IPS-18a (cell line): ENCODE measurements around the gene PDE4C.

ENCODE experiments used
- H3K27ac ChIP-seq: one replicate; pipeline ENCODE4 v1.5.1; 2013; ENCODE audit warnings: low read length
- H3K27me3 ChIP-seq: one replicate; pipeline ENCODE4 v1.6.1; 2013; ENCODE audit warnings: mild to moderate bottlenecking, low read length; ENCODE audit not compliant: control insufficient read depth, insufficient read depth
- H3K36me3 ChIP-seq: one replicate; pipeline ENCODE4 v1.6.1; 2013; ENCODE audit warnings: low read depth, low read length; ENCODE audit not compliant: control insufficient read depth
- H3K4me1 ChIP-seq: one replicate; pipeline ENCODE4 v1.6.1; 2013; ENCODE audit warnings: low read depth, low read length; ENCODE audit not compliant: control insufficient read depth
- H3K4me3 ChIP-seq: one replicate; pipeline ENCODE4 v1.5.1; 2013; ENCODE audit warnings: low read length
- H3K9ac ChIP-seq: one replicate; pipeline ENCODE4 v1.6.1; 2013; ENCODE audit warnings: mild to moderate bottlenecking, low read length, moderate library complexity
- H3K9me3 ChIP-seq: one replicate; pipeline ENCODE4 v1.6.1; 2013; ENCODE audit warnings: low read depth, low read length; ENCODE audit not compliant: control insufficient read depth

The PDE4C gene

DNA sequence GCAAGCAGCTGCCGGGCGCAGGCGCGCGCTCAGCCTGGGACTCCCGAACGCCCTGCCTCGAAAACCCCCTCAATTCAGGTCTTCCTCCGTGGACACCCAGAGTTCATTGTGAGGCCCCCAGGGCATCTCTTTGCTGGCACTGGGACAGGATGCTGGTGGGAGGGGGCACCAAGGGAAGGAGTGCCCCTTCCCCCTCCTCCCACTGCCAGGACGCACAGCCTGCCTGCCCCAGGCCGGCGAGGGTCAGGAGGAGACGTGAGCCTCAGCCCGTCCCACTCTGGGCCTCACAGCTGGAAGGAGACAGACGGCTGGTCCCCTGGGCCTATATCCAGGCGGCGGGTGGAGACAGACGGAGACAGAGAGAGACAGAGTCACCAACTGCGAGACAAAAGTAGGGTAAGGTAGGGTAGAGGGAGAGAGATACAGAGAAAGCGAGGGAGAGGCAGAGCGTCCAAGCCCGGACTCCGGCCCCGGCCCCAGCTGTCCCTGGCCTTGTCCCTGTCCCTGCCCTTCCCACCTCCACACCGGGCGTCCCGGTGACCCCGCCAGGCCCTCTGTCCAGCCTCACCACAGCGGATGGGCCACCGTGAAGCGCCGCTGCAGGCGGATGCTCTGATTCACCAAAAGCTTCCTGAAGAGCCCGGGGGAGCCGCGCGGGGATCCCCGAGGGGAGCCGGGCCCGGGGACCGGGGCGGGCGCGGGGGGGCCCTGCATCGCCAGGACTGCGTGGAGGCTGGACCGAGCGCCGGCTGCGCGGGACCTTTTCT is at the start of gene PDE4C:
TSS of gene PDE4C (minus strand) at position 737 of the 767 bp plus-strand sequence. CDS start at position 714, 23 bp downstream.
- no peak within 1 kb of the TSS for H3K9ac ChIP-seq
- H3K4me1 ChIP-seq = peaks cover 6% of the 10 kb centered on the region
- no peaks in the 10 kb centered on the region for H3K36me3 ChIP-seq
- no peak within 1 kb of the TSS for H3K27ac ChIP-seq
- peaks cover 29% of the 10 kb centered on the region for H3K27me3 ChIP-seq
- no peaks in the 10 kb centered on the region for H3K9me3 ChIP-seq
- H3K4me3 ChIP-seq = peak within 1 kb of the TSS; percentile 83

DNA sequence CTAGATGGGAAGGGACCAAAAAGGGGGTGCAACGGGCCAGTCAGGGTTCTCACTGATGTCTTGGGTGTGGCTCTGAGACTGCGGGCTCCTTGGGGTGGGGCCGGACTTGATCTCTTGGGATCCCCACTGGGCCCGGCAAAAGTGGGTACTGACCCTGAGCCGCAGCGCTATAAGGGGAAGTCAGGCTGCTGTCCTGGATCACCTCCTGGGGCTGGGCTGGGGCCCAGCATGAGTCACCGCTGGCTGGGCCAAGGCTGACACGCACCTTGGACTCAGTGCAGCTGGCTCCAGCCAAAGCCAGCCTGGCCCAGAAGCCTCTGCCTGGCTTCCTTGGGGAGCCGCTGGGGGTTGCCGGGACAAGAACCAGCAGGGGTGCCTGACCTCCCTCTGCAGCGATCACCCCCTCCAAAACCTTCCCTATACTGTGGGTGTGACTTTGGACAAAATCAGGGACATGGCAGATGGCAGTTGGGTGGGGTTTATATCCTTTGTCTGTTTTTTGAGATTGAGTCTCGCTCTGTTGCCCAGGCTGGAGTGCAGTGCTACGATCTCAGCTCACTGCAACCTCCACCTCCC is 48.6 kb upstream of the PDE4C start:
- H3K4me3 ChIP-seq = no peak overlapping the region
- no peak overlapping the region for H3K27ac ChIP-seq
- no peaks in the 10 kb centered on the region for H3K9me3 ChIP-seq
- H3K36me3 ChIP-seq = no peaks in the 10 kb centered on the region
- peaks cover 9% of the 10 kb centered on the region for H3K4me1 ChIP-seq
- no peaks in the 10 kb centered on the region for H3K27me3 ChIP-seq
- no peak overlapping the region for H3K9ac ChIP-seq

DNA sequence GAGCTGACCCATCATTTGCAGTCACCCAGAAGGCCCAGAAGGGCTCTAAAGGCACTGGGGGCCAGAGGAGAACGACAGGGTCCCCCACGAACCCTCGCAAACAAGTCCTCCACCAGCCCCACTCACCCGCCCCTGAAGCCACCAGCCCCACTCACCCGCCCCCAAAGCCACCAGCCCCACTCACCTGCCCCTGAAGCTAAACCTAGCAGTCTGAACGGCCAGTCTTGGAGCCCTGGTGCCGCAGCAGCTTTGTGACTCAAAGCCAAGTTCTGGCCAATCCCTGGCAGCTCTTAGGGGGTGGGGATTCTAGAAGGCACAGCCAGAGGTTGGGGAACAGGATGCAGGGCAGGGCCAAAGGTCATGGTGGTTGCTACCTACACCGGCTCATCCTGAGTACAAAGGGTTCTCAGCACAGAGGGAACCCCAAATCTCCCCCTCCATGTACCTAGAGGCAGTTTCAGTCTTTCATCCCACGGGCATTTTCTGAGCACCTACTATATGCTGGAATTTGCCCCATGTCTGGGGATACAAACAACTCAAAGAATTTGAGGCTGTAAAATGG is 48.1 kb upstream of the PDE4C start, which contains the start of gene IQCN:
TSS of gene IQCN (minus strand) at position 234 of the 562 bp plus-strand sequence. CDS start 4,974 bp downstream, outside the sequence.
- H3K27me3 ChIP-seq = no peaks in the 10 kb centered on the region
- H3K27ac ChIP-seq = no peak within 1 kb of the TSS
- peaks cover 9% of the 10 kb centered on the region for H3K4me1 ChIP-seq
- no peaks in the 10 kb centered on the region for H3K9me3 ChIP-seq
- H3K9ac ChIP-seq = no peak within 1 kb of the TSS
- H3K36me3 ChIP-seq = no peaks in the 10 kb centered on the region
- H3K4me3 ChIP-seq = no peak within 1 kb of the TSS

DNA sequence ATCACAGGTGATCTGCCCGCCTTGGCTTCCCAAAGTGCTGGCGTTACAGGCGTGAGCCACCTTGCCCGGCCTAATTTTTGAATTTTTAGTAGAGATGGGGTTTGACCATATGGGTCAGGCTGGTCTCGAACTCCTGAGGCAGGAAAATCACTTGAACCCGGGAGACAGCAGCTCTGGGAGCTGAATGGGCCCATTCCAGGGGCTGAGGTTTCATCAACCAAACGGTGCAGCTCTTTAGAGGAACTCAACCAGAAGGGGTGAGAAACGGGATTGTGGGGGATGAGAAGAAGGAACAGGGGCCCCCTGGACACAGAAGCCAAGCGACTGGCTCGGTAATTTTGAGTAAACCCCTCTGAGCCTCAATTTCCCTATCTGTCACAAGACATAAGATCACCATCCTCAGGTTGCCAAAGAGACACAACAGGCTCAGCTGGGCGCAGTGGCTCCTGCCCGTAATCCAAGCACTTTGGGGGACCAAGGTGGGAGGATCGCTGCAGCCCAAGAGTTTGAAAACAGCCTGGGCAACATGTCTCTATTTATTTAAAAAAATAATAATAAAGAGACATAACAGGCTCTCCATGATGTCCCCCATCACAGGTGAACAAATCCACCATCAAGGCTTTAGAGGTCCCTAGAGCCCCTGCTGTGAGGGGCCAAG is 47.5 kb upstream of the PDE4C start:
- Histone ChIP-seq H3K4me3 (no peak overlapping the region), H3K9ac (no peak overlapping the region), H3K36me3 (no peaks in the 10 kb centered on the region), H3K27me3 (no peaks in the 10 kb centered on the region), H3K27ac (no peak overlapping the region), H3K9me3 (no peaks in the 10 kb centered on the region), H3K4me1 (peaks cover 4% of the 10 kb centered on the region)

DNA sequence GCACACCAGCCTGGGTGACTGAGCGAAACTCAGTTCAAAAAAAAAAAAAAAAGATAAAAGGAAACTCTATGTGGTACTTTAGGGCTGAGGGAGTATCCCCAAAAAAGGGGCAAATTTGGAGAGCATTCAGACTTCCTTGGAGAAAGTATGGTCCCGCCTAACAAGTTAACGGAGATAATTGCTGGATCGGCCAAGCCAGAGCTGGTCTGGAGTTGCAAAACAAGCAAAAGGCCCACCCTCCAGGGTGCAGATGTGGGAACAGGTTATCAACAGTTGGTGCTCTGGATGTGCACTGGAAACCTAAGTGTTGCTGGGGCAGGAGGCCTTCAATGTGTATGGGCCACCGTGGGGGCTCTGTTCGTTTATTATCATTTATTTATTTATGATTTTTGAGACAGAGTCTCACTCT is 45.2 kb upstream of the PDE4C start:
- H3K36me3 ChIP-seq = no peaks in the 10 kb centered on the region
- H3K27ac ChIP-seq = no peak overlapping the region
- no peaks in the 10 kb centered on the region for H3K9me3 ChIP-seq
- no peak overlapping the region for H3K4me3 ChIP-seq
- H3K4me1 ChIP-seq = peaks cover 4% of the 10 kb centered on the region
- H3K9ac ChIP-seq = no peak overlapping the region
- H3K27me3 ChIP-seq = no peaks in the 10 kb centered on the region

DNA sequence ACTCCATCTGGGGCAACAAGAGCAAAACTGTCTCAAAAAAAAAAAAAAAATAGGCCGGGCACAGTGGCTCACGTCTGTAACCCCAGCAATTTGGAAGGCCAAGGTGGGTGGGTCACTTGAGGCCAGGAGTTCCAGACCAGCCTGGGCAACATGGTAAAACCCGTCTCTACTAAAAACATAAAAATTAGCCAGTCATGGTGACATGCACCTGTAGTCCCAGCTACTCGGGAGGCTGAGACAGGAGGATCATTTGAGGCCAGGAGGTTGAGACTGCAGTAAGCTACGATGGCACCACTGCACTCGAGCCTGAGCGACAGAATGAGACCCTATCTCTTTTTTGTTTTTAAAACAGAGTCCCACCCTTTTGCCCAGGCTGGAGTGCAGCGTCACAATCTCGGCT is 44.1 kb upstream of the PDE4C start:
- Histone ChIP-seq H3K4me3 (no peak overlapping the region), H3K9me3 (no peaks in the 10 kb centered on the region), H3K4me1 (peaks cover 4% of the 10 kb centered on the region), H3K9ac (no peak overlapping the region), H3K36me3 (no peaks in the 10 kb centered on the region), H3K27me3 (no peaks in the 10 kb centered on the region), H3K27ac (no peak overlapping the region)

DNA sequence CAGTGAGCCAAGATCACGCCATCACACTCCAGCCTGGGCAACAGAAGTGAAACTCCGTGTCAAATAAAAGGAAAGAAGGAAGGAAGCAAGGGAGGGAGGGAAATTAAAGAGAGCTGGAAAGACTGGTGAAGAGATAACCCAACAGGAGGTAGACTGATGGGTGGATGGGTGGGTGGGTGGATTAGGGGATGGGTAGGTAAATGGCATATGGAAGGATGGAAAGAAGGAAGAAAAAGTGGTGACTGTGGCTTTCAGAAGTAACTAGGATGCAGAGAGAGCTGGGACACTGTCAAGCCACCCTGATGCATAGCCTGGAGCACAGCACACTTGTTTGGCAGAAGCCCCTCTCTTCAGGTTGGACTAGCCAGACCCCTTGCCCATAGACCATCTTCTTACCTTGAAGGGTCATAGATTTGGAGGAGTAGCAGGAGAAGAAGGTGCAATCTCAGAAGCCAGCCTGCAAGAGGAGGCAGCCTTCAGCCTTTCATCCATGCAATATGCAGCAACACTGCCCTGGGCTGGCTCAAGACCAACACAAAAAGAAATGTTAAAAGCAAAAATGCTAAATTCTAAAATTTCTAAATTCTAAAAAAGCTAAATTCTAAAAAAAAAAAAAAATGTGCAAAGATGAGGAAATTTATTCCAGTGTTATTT is 43.0 kb upstream of the PDE4C start:
- Histone ChIP-seq H3K4me1 (no peaks in the 10 kb centered on the region), H3K27me3 (no peaks in the 10 kb centered on the region), H3K9me3 (no peaks in the 10 kb centered on the region), H3K27ac (no peak overlapping the region), H3K36me3 (no peaks in the 10 kb centered on the region), H3K9ac (no peak overlapping the region), H3K4me3 (no peak overlapping the region)

DNA sequence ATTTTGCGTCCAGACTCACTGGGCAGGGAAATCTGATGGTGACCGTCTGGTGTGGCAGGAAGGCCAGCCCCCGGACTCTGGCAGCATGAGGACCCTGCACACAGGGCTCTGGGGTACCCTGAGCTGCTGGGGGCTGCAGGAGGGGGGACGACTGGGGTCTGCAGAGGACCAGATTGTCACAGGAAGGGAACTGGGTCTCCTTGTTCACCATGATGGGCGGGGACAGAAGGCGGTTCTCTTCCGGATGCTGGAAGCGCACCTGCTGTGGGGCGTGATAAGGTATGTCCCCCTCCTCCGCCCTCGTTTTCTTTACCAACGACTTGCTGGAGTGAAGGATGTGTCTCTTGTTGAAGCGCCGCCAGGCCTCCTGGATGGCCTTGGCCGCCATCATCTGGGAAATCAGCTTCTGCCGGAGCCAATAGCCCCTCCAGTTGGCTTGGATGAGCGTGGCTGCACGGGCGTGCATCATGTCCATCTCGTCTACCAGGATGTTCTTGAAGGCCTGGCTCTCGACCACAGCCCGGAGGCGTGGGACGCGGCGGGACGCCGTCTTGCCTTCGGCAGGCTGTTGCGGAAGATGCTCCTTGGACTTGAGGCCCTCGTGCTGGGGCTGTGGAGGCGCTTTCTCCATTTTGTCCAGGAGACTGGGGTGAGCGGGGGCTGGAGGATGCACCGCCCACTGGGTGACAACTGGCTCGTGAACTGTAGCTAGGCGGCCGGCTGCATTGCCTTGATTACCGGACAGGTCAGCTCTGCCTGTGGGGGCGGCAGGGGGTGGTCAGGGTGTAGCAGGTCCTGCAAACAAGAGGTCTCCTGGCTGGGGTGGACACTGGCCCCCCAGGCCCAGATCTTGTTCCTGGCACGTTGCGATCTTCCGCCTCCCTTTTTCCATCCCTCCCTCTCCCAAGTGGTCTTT is 40.8 kb upstream of the PDE4C start:
- no peak overlapping the region for H3K9ac ChIP-seq
- H3K36me3 ChIP-seq = no peaks in the 10 kb centered on the region
- H3K9me3 ChIP-seq = no peaks in the 10 kb centered on the region
- H3K27ac ChIP-seq = no peak overlapping the region
- no peaks in the 10 kb centered on the region for H3K27me3 ChIP-seq
- no peaks in the 10 kb centered on the region for H3K4me1 ChIP-seq
- H3K4me3 ChIP-seq = no peak overlapping the region

DNA sequence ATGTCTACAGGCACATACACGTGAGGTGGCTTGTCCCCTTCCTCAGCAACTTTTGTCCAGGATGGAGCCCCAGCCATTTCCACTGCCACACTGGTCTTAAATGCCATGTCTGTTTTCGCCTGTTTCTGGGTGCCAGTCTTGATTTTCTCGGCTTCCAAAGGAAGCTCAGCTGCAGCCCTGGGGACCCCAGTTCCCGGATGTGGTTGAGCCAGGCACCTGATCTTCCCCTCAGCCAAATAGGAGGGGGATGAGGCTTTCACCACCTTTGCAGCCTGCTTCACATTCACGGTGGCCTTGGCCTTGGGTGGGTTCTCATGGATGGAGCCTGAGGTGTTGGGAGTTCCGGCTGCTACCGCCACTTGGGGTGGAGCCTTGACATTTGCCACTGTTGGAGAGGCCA is 39.3 kb upstream of the PDE4C start:
- no peaks in the 10 kb centered on the region for H3K36me3 ChIP-seq
- no peak overlapping the region for H3K9ac ChIP-seq
- H3K9me3 ChIP-seq = no peaks in the 10 kb centered on the region
- no peak overlapping the region for H3K27ac ChIP-seq
- H3K4me3 ChIP-seq = no peak overlapping the region
- no peaks in the 10 kb centered on the region for H3K27me3 ChIP-seq
- no peaks in the 10 kb centered on the region for H3K4me1 ChIP-seq

DNA sequence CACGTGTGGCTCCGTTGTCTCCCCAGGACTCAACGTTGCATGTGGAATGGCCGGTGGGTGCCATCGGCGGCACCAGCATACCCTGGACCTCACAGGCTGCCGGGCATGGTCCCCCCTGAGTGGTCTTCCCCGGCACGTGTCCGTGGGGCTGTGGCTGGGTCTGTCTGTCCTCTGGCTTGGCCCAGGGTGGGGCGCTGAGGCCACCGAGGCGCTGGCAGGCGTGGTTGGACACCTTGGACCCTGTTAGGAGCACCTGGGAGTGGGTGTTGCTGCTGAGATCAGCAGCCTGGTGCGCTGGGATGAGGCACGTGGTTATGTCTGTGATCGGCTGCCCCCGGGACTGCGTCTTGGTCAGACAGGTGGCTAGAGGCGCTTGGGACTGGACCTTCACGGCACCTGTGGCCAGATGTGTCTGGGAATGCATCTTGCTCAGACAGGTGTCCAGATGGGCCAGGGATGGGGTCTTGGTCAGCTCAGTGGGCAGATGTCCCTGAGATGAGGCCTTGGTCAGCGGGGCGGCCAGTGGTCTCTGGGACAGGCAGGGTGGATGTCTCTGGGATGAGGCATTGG is 38.8 kb upstream of the PDE4C start:
- H3K9me3 ChIP-seq = no peaks in the 10 kb centered on the region
- no peaks in the 10 kb centered on the region for H3K27me3 ChIP-seq
- H3K4me1 ChIP-seq = no peaks in the 10 kb centered on the region
- H3K27ac ChIP-seq = no peak overlapping the region
- H3K9ac ChIP-seq = no peak overlapping the region
- H3K36me3 ChIP-seq = no peaks in the 10 kb centered on the region
- no peak overlapping the region for H3K4me3 ChIP-seq
